GM23338 (cell line): ENCODE data around the gene LATS2. TPM values are rescaled to one million over a fixed set of nuclear protein-coding genes. Genes with fewer than 3 reads are reported as not detected.

Source experiments
- ATAC-seq: fragments of 200-7000 bp; cut with Tn5 transposase; 3 replicates; pipeline ENCODE4 v1.9.1; 2020
- DNase-seq: peaks from one replicate; pipeline ENCODE4 v3.0.0-alpha.2; 2015; ENCODE audit warnings: low spot score
- H2AFZ ChIP-seq: fragments of 200-600 bp; sonication (generic); 2 replicates; pipeline ENCODE4 v1.8.0; 2016; ENCODE audit warnings: antibody characterized with exemption, mild to moderate bottlenecking, moderate library complexity
- H3F3A ChIP-seq: fragments of 200-600 bp; sonication (generic); replicated peaks from 2 replicates; pipeline ENCODE4 v1.8.0; 2017; ENCODE audit warnings: antibody characterized with exemption, mixed run types, low read depth
- H3K27ac ChIP-seq: fragments of 200-600 bp; sonication (generic); 2 replicates; pipeline ENCODE4 v1.6.1; 2016; ENCODE audit warnings: low read depth
- H3K27me3 ChIP-seq: fragments of 200-600 bp; sonication (generic); 2 replicates; pipeline ENCODE4 v1.8.0; 2016; ENCODE audit warnings: mild to moderate bottlenecking, mixed run types, moderate library complexity; ENCODE audit not compliant: insufficient read depth
- H3K36me3 ChIP-seq: fragments of 200-600 bp; sonication (generic); 2 replicates; pipeline ENCODE4 v1.8.0; 2016; ENCODE audit warnings: mild to moderate bottlenecking; ENCODE audit not compliant: insufficient read depth
- H3K4me1 ChIP-seq: fragments of 200-600 bp; sonication (generic); 2 replicates; pipeline ENCODE4 v1.8.0; 2016; ENCODE audit warnings: mild to moderate bottlenecking, moderate library complexity; ENCODE audit not compliant: insufficient read depth
- H3K4me2 ChIP-seq: fragments of 200-600 bp; sonication (generic); 2 replicates; pipeline ENCODE4 v1.7.1; 2017; ENCODE audit warnings: mixed run types
- H3K4me3 ChIP-seq: fragments of 200-600 bp; sonication (generic); 2 replicates; pipeline ENCODE4 v1.6.1; 2016; ENCODE audit warnings: mixed run types
- H3K79me2 ChIP-seq: fragments of 200-600 bp; sonication (generic); replicated peaks from 2 replicates; pipeline ENCODE4 v1.8.0; 2017; ENCODE audit warnings: mild to moderate bottlenecking; ENCODE audit not compliant: insufficient read depth
- H3K9me2 ChIP-seq: fragments of 200-600 bp; sonication (generic); 2 replicates; pipeline ENCODE4 v1.8.0; 2017; ENCODE audit not compliant: insufficient read depth
- H4K20me1 ChIP-seq: fragments of 200-600 bp; sonication (generic); replicated peaks from 2 replicates; pipeline ENCODE4 v1.8.0; 2017; ENCODE audit warnings: mild to moderate bottlenecking; ENCODE audit not compliant: insufficient read depth
- H3K27ac Mint-ChIP-seq: 2 replicates; pipeline ENCODE4 v1.8.0; 2020; ENCODE audit warnings: inconsistent platforms, mild to moderate bottlenecking, moderate library complexity, mixed read lengths
- H3K27me3 Mint-ChIP-seq: 3 replicates; pipeline ENCODE4 v1.8.0; 2022; ENCODE audit warnings: low read depth, mild to moderate bottlenecking, moderate library complexity, mixed read lengths, inconsistent platforms; ENCODE audit not compliant: insufficient read depth, poor library complexity
- H3K36me3 Mint-ChIP-seq: 3 replicates; pipeline ENCODE4 v1.8.0; 2021; ENCODE audit warnings: low read depth, mild to moderate bottlenecking, inconsistent platforms, moderate library complexity, mixed read lengths
- H3K4me1 Mint-ChIP-seq: 3 replicates; pipeline ENCODE4 v1.8.0; 2020; ENCODE audit warnings: mild to moderate bottlenecking, inconsistent platforms, mixed read lengths
- H3K4me3 Mint-ChIP-seq: 3 replicates; pipeline ENCODE4 v1.8.0; 2021; ENCODE audit warnings: moderate library complexity, mild to moderate bottlenecking, inconsistent platforms, mixed read lengths
- H3K9me3 Mint-ChIP-seq: 3 replicates; pipeline ENCODE4 v1.8.0; 2020; ENCODE audit warnings: moderate library complexity, mild to moderate bottlenecking, inconsistent platforms, mixed read lengths
- CREB1 ChIP-seq: fragments of 250-450 bp; sonication (Bioruptor Pico); IDR thresholded peaks from 2 replicates; pipeline ENCODE4 v1.5.0; 2020; ENCODE audit warnings: low read depth, mild to moderate bottlenecking, moderate library complexity
- CTCF ChIP-seq, 2 experiments: fragments of 200-600 bp in 1 of 2; sonication (generic) in 1 of 2; conservative IDR thresholded peaks; 2 replicates each; pipeline versions ENCODE4 v1.5.1 to v1.6.1; 2016 to 2017; ENCODE audit warnings: antibody characterized with exemption in 2 of 2, low read depth in 2 of 2, mild to moderate bottlenecking in 2 of 2, moderate library complexity in 1 of 2
- ETS1 ChIP-seq: IDR thresholded peaks from 2 replicates; pipeline ENCODE4 v1.6.1; 2016; ENCODE audit warnings: antibody characterized with exemption
- EZH2 ChIP-seq: fragments of 200-600 bp; sonication (generic); IDR thresholded peaks from one replicate; pipeline ENCODE4 v1.8.0; 2017; ENCODE audit warnings: antibody characterized with exemption, mild to moderate bottlenecking, low read depth; ENCODE audit not compliant: unreplicated experiment
- EZH2phosphoT487 ChIP-seq: fragments of 200-600 bp; sonication (generic); IDR thresholded peaks from one replicate; pipeline ENCODE4 v1.8.1; 2018; ENCODE audit warnings: antibody characterized with exemption; ENCODE audit not compliant: unreplicated experiment
- JUNB ChIP-seq: IDR thresholded peaks from one replicate; pipeline ENCODE4 v1.6.1; 2016; ENCODE audit warnings: antibody characterized with exemption; ENCODE audit not compliant: unreplicated experiment
- NANOG ChIP-seq: IDR thresholded peaks from 2 replicates; pipeline ENCODE4 v1.6.1; 2016; ENCODE audit warnings: antibody characterized with exemption, borderline replicate concordance
- POLR2AphosphoS5 ChIP-seq: IDR thresholded peaks from 2 replicates; pipeline ENCODE4 v1.6.1; 2016; ENCODE audit warnings: antibody characterized with exemption, low read depth
- REST ChIP-seq: IDR thresholded peaks from one replicate; pipeline ENCODE4 v1.6.1; 2018; ENCODE audit warnings: antibody characterized with exemption; ENCODE audit not compliant: unreplicated experiment
- STAT1 ChIP-seq: IDR thresholded peaks from one replicate; pipeline ENCODE4 v1.6.1; 2016; ENCODE audit warnings: antibody characterized with exemption; ENCODE audit not compliant: unreplicated experiment
- ZNF114 ChIP-seq: fragments of 250-450 bp; sonication (Bioruptor Pico); IDR thresholded peaks from 2 replicates; pipeline ENCODE4 v1.5.0; 2020; ENCODE audit warnings: mild to moderate bottlenecking, moderate library complexity
- ZNF331 ChIP-seq: fragments of 250-450 bp; sonication (Bioruptor Pico); IDR thresholded peaks from 2 replicates; pipeline ENCODE4 v1.5.0; 2020; ENCODE audit warnings: low read depth, mild to moderate bottlenecking, moderate library complexity
- polyA plus RNA-seq: library from polyadenylated mRNA; unstranded; fragments of >200 nt; fragmentation: Nextera tagmentation; extraction: Ambion mirVana; gene quantifications from 2 replicates; pipeline ENCODE4 v1.2.1, GENCODE V29; 2016
- total RNA-seq: library from RNA; depleted of rRNA; stranded (reverse); fragments of >200 nt; shearing (Covaris generic); gene quantifications from 2 replicates; pipeline ENCODE4 v1.2.3, GENCODE V29; 2014

LATS2 gene
- total and polyA plus RNA-seq, 2 experiments from 2014 or later: 10.5 to 25.4 TPM

- no peak for TF ChIP-seq CTCF (conservative IDR thresholded peaks at IDR 0.05; ENCODE audit: low read depth in 2 of 2)
- no peak for TF ChIP-seq JUNB
- no peak for TF ChIP-seq ETS1
- no peak for TF ChIP-seq EZH2
- no peak for TF ChIP-seq EZH2phosphoT487
- TF ChIP-seq ZNF114 (CRISPR knock-in tag): no peak
- no peak for TF ChIP-seq CREB1 (CRISPR knock-in tag)
- TF ChIP-seq ZNF331 (CRISPR knock-in tag): no peak
- TF ChIP-seq REST: no peak
- no peak for TF ChIP-seq STAT1
Measured at GRCh38 chr13:21006141-21007005, 55.0 kb downstream of the LATS2 start (continued).

GRCh38 chr13:21005193-21005592, 56.2 kb downstream of the LATS2 start:
- 0 out of 2 replicates have a peak overlapping the region, but pooled peaks have one; percentile 19 for H3K4me2 ChIP-seq
- H3K4me1 ChIP-seq: peaks cover 9% of the 10 kb centered on the region
- Mint-ChIP-seq H3K27ac (peak overlapping the region; percentile 55; the same call in 1 of the 2 replicates), H3K9me3 (peaks cover 7% of the 10 kb centered on the region), H3K36me3 (peaks cover 16% of the 10 kb centered on the region), H3K4me1 (peaks cover 27% of the 10 kb centered on the region), H3K4me3 (no peak overlapping the region), H3K27me3 (peaks cover 2% of the 10 kb centered on the region)
- DNase-seq (no peak), ATAC-seq (peak; percentile 48)
- no peak overlapping the region for H2AFZ ChIP-seq
- no peaks in the 10 kb centered on the region for H3K27me3 ChIP-seq
- peaks cover 96% of the 10 kb centered on the region for H3K79me2 ChIP-seq
- no peak overlapping the region for H3K4me3 ChIP-seq
- H3K36me3 ChIP-seq: no peaks in the 10 kb centered on the region
- no peaks in the 10 kb centered on the region for H3K9me2 ChIP-seq
- H4K20me1 ChIP-seq: peaks cover 44% of the 10 kb centered on the region
- H3F3A ChIP-seq: no peaks in the 10 kb centered on the region
- H3K27ac ChIP-seq: no peak overlapping the region
- TF ChIP-seq JUNB: no peak
- no peak for TF ChIP-seq EZH2phosphoT487
- no peak for TF ChIP-seq ZNF331 (CRISPR knock-in tag)
- no peak for TF ChIP-seq EZH2
- TF ChIP-seq NANOG: no peak
- TF ChIP-seq CREB1 (CRISPR knock-in tag): no peak
- no peak for TF ChIP-seq CTCF (conservative IDR thresholded peaks at IDR 0.05; ENCODE audit: low read depth in 2 of 2)
- no peak for TF ChIP-seq STAT1
- no peak for TF ChIP-seq ZNF114 (CRISPR knock-in tag)
- TF ChIP-seq POLR2AphosphoS5: no peak
